Cerebellar nuclear complex (tissue), 1 donor: Measurements from ENCODE around the gene MED13L.
"Not testable (repeated sequence)": the region's sequence is repeated elsewhere in the genome, so short reads cannot be mapped to it uniquely, and the experiment has no call there.

ENCODE experiments used
- DNase-seq, 2 experiments: peaks; one replicate each; lab custom pipeline; 2025; lab: John Stamatoyannopoulos, UW

The MED13L gene

DNA sequence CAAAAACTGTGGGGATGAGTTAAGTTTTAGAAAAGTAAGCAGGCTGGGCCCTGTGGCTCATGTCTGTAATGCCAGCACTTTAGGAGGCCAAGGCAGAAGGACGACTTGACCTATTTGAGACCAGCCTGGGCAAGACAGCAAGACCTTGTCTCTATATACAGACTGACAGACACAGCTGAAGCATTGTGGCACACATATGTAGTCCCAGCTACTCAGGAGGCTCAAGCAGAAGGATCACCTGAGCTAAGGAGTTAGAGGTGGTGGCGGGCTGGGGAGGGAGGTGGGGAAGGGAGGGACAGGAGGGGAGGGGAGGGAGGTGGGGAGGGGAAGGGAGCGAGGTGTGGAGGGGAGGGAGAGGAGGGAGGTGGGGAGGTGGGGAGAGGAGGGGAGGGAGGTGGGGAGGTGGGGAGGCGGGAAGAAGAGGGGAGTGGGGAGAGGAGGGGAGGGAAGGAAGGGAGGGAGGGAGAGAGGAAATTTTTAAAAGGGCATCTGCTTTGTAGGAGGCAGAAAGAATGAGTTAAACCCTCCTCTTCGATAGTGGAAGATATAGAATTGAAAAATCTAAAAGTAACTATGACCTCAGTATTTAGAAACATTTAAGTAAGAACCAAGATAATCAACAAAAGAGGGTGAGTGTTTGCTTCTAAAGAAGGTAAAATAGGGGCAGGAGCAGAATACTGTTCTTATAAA is 30.9 kb downstream of the MED13L start:
- no peak for DNase-seq

DNA sequence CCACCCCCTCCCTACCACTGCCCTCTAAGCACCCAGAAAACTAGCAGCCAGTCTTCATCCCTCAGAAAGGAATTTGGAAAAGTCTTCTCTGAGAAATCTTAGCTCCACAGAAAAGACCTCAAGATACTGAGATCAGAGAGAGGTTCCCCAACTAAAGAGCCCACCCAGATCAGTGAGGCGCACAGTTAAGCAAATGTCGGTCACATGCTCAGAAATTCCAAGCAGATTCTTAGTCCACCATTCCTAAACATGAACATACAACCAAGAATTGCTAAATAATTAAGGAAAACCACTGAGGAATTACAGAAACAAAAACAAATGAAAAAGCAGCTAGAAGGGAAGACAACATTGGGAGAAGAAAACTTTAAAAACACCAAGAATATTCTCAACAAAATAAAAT is 32.3 kb downstream of the MED13L start:
- no peak for DNase-seq

GRCh38 chr12:116244474-116245090 is 32.9 kb downstream of the MED13L start:
- DNase-seq, result no peak

DNA sequence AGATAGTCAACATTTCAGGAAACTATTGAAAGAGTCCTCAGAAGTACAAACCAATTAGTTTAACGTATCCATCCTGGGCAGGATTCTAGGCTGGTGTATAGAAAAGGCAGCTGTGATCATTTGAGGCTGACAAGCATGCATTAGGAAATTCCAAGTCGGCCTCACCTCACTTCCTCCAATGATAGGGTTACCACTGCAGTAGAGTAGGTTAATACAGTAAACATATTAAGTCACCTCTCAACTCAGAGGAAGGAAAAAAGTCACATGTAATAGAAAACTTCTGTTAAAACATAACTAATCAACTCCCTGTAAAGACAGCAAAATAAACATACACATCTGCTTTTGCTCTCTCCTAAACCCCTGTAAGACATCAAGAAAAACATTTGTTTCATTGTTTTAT is 33.5 kb downstream of the MED13L start:
- no peak for DNase-seq

GRCh38 chr12:116242740-116243139 is 34.8 kb downstream of the MED13L start:
- DNase-seq, result no peak

DNA sequence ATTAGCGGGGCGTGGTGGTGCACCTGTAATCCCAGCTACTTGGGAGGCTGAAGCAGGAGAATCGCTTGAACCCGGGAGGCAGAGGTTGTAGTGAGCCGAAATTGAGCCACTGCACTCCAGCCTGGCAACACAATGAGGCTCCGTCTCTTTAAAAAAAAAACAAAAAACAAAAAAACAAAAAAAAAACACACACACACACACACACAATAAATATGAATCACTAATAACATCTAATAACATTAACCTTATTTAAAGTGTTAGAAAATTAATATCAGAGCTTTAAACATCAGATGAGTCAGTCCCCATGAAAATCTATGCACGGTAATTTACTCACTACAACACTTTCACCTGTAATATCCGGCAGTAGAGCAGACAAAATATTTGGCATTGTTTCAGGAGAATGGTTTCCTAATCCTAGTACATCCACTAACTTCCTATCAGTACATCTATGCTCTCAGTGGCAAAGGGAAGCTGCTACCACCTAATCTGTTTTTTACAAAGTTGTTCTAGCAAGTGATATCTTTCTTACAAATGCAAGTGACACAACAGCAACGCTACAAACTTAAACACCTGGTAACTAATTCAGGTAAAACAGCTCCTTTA is 36.2 kb downstream of the MED13L start:
- DNase-seq, result no peak

- DNase-seq, result not testable (repeated sequence)
These were observed 38.8 kb downstream of the MED13L start for GRCh38 chr12:116238570-116239119.

GRCh38 chr12:116238149-116238548 is 39.3 kb downstream of the MED13L start:
- DNase-seq, result no peak

DNA sequence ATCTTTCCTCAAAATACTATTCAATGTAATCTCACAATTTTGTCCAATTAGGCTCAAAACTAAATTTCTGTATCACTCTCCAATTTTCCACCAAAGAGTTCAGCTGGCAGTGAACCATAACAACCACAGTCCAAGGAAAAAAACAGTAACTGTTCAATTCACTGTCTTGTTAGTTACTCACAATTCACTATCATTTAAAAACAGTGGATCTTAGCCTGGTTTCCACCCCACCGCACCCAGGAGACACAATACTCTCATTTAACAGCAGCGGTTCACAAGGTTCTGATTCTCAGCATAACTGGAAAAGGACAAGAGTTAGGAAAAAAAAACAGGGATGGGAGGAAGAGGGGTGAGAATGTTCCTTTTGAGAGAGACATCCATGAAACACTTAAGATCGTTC is 40.5 kb downstream of the MED13L start:
- no peak for DNase-seq

- DNase-seq, result peak in 1 of 2 experiments; percentile 58
These were observed 41.3 kb downstream of the MED13L start for GRCh38 chr12:116236148-116236731.

GRCh38 chr12:116234148-116234547 is 43.3 kb downstream of the MED13L start:
- DNase-seq, result not testable (repeated sequence)

GRCh38 chr12:116233669-116234068 is 43.8 kb downstream of the MED13L start:
- DNase-seq, result no peak

DNA sequence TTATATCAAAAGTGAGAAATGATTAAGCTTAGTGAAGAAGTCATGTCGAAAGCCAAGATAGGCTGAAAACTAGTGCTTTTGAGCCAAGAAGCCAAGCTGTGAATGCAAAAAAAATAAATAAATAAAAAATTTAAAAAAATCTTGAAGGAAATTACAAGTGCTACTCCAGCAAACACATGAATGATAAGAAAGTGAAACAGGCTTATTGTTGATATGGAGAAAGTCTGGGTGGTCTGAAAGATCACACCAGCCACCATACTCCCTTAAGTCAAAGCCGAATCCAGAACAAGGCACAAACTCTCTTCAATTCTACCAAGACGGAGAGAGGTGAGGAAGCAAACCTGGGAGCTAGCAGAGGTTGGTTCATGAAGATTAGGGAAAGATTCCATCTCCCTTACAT is 49.7 kb downstream of the MED13L start:
- no peak for DNase-seq

GRCh38 chr12:116226026-116226425 is 51.5 kb downstream of the MED13L start:
- no peak for DNase-seq

- no peak for DNase-seq
These were observed 55.1 kb downstream of the MED13L start for GRCh38 chr12:116222358-116222757.

DNA sequence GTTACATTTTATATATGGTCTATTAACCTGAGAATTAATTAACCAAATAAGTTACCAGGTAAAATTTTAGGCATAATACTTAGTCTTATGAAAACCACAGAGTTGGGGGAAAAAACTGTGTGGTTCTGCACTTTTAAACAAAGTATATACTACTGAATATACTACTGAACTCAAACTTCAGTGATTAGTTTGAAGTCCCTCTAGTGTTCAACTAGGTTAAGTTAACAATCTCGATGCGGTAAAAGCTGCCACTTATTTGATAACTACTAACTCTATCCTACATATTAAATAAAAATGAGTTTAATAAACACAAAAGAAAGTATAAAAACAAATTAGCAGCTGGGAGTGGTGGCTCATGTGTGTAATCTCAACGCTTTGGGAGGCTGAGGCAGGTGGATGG is 56.7 kb downstream of the MED13L start:
- DNase-seq, result no peak

DNA sequence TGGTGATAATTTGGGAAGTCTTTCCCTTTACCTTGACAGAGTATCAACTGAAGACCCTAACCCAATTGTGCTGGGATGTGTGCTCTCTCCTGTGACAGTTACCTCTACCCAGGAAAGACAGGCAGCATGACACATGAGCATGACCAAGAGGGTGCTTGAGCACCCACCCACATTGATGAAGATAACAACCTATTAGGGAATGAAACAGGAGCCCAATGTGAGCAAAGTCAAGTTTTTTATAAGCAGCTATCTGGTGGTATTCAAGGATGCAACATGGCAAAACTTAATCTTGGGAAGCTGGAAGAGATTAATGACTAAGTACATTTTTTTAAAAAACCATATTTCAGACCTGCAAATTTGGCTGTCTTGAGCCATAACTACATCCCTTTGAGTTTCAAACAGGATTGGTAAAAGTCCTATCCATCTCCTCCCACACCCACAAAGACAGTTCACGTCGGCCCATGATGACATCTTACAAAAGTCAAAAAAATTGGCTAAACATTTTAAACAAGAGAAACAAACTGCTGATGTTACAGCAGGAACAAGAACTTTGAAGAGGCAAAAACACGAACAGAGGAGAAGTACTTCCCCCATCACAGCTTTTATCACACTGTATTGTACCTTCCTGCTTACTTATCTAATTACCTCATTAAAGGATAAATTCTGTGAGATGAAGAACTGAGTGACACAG is 60.3 kb downstream of the MED13L start:
- no peak for DNase-seq

DNA sequence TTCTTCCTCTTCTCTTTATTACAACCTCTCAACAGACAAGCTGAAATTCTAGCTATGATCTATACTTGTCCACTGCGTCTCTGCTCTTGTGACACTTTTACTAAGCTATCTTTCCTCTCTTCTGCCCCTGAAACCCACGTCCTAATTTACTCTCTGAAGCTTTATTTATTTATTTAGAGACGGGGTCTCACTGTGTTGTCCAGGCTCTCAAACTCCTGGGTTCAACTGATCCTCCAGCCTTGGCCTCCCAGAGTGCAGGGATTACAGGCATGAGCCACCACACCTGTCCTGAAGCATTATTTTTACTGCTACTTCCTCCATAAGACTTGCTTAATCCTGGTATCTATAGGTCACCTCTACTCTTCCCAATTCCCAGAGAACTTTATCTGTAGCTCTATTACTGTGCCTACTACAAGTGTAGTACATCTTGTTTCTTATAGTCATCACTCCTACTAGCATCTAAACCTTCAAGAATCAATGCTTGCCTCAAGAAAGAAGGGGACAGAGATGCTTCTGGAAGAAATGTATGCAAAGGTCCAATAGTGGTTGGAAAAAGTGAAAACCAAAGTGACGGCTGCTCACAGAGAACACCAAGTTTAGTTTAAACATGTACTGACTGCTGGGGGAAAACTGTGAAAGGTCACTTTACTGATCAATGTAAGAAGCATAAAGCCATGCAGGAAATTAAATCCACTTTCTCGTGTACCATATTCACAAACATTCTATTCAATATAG is 61.3 kb downstream of the MED13L start:
- no peak for DNase-seq

DNA sequence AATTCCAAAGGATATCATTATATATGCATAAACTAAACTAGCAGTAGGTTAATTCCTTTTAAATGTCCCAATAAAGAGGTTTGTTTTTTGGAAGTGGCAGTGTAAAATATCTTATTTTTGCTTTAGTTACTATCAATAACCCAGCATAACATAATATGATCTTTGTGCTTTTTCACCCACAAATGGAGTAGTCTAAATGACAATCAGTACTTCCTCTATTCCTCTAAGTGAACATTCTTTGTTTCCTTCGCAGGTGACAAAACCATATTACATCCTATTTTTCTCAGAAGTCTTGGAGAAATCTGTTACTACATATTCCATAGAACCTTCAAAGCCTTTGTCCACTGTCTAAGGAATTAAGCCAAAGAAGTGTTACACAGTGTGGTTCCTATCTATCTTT is 62.5 kb downstream of the MED13L start:
- DNase-seq, result no peak

DNA sequence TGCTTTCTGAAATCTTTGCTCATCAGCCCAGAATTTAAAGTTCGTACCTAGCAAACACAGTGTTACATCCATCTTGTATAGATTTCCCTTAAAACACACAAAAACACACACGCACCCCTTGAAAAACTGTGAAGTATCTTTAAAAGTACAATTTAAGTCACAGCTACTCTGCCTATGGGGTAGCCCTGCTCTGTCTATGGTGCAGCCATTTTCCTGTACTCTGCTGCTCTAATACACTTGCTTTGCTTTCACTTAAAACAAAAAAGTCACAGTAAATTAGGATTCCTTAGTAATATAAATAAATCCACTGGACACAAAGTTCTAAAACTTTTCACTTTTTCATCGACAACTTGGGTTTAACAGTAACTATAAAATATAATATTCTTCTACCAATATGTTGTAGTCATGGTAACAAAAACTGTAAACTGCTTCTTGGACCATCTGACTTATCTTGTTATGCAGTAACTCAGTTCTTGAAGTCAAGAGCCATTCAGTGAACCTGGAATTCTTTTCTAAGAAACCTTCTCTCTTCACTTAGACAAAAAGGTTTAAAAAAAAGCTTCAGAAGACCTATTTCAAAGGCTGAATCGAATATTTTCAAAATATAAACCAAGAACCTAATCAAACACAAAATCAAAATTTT is 63.5 kb downstream of the MED13L start:
- no peak for DNase-seq

DNA sequence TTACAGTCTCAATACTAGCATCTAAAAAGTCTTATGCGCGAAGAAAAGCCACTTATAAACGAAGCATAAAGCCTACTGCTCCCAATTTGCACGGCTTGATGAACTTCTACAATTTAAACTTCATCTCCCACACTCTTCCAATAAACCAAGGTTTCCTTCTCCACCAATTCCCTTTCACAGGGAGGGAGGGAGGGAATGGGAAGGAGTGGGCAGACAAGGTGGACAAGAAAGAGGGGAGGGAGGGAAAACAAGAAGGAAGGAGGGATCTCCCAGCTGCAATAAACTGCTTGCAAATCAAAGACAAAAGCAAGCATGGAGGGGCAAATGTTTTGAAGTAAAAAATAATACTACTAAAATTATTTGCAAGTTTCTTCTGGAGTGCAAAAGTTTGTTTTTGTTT is 64.5 kb downstream of the MED13L start:
- DNase-seq, result no peak
